Glutamatergic neuron (in vitro differentiated cells): ENCODE results near the gene PLCG2. TPM values are rescaled to one million over a fixed set of nuclear protein-coding genes. Genes with fewer than 3 reads are reported as not detected.
A peak's percentile ranks its signal among the peaks of the same experiment; 100 is the strongest.
"Not testable (repeated sequence)": the region's sequence is repeated elsewhere in the genome, so short reads cannot be mapped to it uniquely, and the experiment has no call there.

ENCODE experiments used
- DNase-seq: peaks from one replicate; pipeline ENCODE4 v3.0.0; 2022
- H3K27ac Mint-ChIP-seq: one replicate; pipeline ENCODE4 v1.8.0; 2020; ENCODE audit warnings: mild to moderate bottlenecking, mixed read lengths, inconsistent platforms; ENCODE audit not compliant: unreplicated experiment
- H3K27me3 Mint-ChIP-seq: one replicate; pipeline ENCODE4 v1.8.0; 2020; ENCODE audit warnings: mild to moderate bottlenecking, moderate library complexity, mixed read lengths, inconsistent platforms; ENCODE audit not compliant: unreplicated experiment
- H3K36me3 Mint-ChIP-seq: one replicate; pipeline ENCODE4 v1.8.0; 2020; ENCODE audit warnings: mild to moderate bottlenecking, mixed read lengths, inconsistent platforms; ENCODE audit not compliant: unreplicated experiment
- H3K4me1 Mint-ChIP-seq: one replicate; pipeline ENCODE4 v1.8.0; 2020; ENCODE audit warnings: mild to moderate bottlenecking, low read depth, mixed read lengths, inconsistent platforms; ENCODE audit not compliant: unreplicated experiment
- H3K4me3 Mint-ChIP-seq: one replicate; pipeline ENCODE4 v1.8.0; 2020; ENCODE audit warnings: mild to moderate bottlenecking, mixed read lengths, inconsistent platforms; ENCODE audit not compliant: unreplicated experiment
- H3K9me3 Mint-ChIP-seq: one replicate; pipeline ENCODE4 v1.8.0; 2020; ENCODE audit warnings: mild to moderate bottlenecking, moderate library complexity, mixed read lengths, inconsistent platforms; ENCODE audit not compliant: unreplicated experiment
- CTCF ChIP-seq: fragments of 200-600 bp; sonication (generic); IDR thresholded peaks from one replicate; pipeline ENCODE4 v1.5.0; 2021; ENCODE audit not compliant: partially characterized antibody, unreplicated experiment
- total RNA-seq: library from RNA; stranded (reverse); fragmentation: NEBNext Ultra II Directional; extraction: Animal tissue kit (Norgen Biotek cat#: 25700); gene quantifications from one replicate; pipeline ENCODE4 v1.2.1, GENCODE V29; 2021; ENCODE audit not compliant: unreplicated experiment

Gene PLCG2
- total RNA-seq, 1 donor from 2014 or later, result 0.49 TPM

- TF ChIP-seq CTCF, result no peak
- no peak overlapping the region for H3K27ac Mint-ChIP-seq
- H3K27me3 Mint-ChIP-seq, result no peaks in the 10 kb centered on the region
These were observed 94.1 kb downstream of the PLCG2 start for GRCh38 chr16:81873206-81873605.

GRCh38 chr16:81873843-81874752 is 95.0 kb downstream of the PLCG2 start:
- peak; percentile 89 for TF ChIP-seq CTCF
- Mint-ChIP-seq H3K4me3 (no peak overlapping the region), H3K27me3 (no peaks in the 10 kb centered on the region), H3K4me1 (peaks cover 5% of the 10 kb centered on the region), H3K27ac (no peak overlapping the region), H3K36me3 (no peaks in the 10 kb centered on the region), H3K9me3 (peaks cover 6% of the 10 kb centered on the region)
- DNase-seq, result peak; percentile 78

More at GRCh38 chr16:81873206-81873605, 94.1 kb downstream of the PLCG2 start:
- Mint-ChIP-seq H3K4me1 (peaks cover 5% of the 10 kb centered on the region), H3K4me3 (no peak overlapping the region), H3K36me3 (no peaks in the 10 kb centered on the region), H3K9me3 (peaks cover 2% of the 10 kb centered on the region)
- DNase-seq, result no peak

- peaks cover 5% of the 10 kb centered on the region for H3K4me1 Mint-ChIP-seq
- no peak for DNase-seq
- peaks cover 6% of the 10 kb centered on the region for H3K9me3 Mint-ChIP-seq
- no peaks in the 10 kb centered on the region for H3K27me3 Mint-ChIP-seq
- no peak overlapping the region for H3K27ac Mint-ChIP-seq
- H3K4me3 Mint-ChIP-seq, result no peak overlapping the region
- TF ChIP-seq CTCF, result no peak
- no peaks in the 10 kb centered on the region for H3K36me3 Mint-ChIP-seq
These were observed 96.4 kb downstream of the PLCG2 start for GRCh38 chr16:81875461-81875860.

- no peaks in the 10 kb centered on the region for H3K27me3 Mint-ChIP-seq
- peaks cover 5% of the 10 kb centered on the region for H3K9me3 Mint-ChIP-seq
- no peak for DNase-seq
- no peaks in the 10 kb centered on the region for H3K36me3 Mint-ChIP-seq
- no peak overlapping the region for H3K4me3 Mint-ChIP-seq
- peaks cover 5% of the 10 kb centered on the region for H3K4me1 Mint-ChIP-seq
- H3K27ac Mint-ChIP-seq, result no peak overlapping the region
- TF ChIP-seq CTCF, result no peak
These were observed 97.3 kb downstream of the PLCG2 start for GRCh38 chr16:81876273-81876900.

GRCh38 chr16:81877490-81877889 is 98.4 kb downstream of the PLCG2 start:
- H3K27me3 Mint-ChIP-seq, H3K9me3 Mint-ChIP-seq, DNase-seq, H3K27ac Mint-ChIP-seq, H3K36me3 Mint-ChIP-seq, H3K4me1 Mint-ChIP-seq, H3K4me3 Mint-ChIP-seq: not testable (repeated sequence)
